Stimulated activated naive CD8-positive, alpha-beta T cell treated with anti-CD3 and anti-CD28 coated beads, Interleukin-15, amount 100 ng/mL, for 72 hours (primary cell): ENCODE results near the gene CACNA1A.
"Not testable (repeated sequence)": the region's sequence is repeated elsewhere in the genome, so short reads cannot be mapped to it uniquely, and the experiment has no call there.

ENCODE experiments used
- ATAC-seq: fragments of 150-1000 bp; cut with Tn5 transposase; 2 replicates; pipeline ENCODE4 v1.10.0; 2021; ENCODE audit warnings: mild to moderate bottlenecking, moderate library complexity
- DNase-seq, 2 donors: peaks; one replicate each; pipeline ENCODE4 v3.0.0; 2021 to 2022
- H3K27ac Mint-ChIP-seq, 2 donors: one replicate each; pipeline ENCODE4 v1.8.0; 2022; ENCODE audit warnings: mild to moderate bottlenecking in 2 of 2, mixed read lengths in 2 of 2, moderate library complexity in 2 of 2
- H3K27me3 Mint-ChIP-seq: one replicate; pipeline ENCODE4 v1.8.0; 2022; ENCODE audit warnings: mixed read lengths
- H3K4me1 Mint-ChIP-seq: one replicate; pipeline ENCODE4 v1.8.0; 2022; ENCODE audit warnings: mild to moderate bottlenecking, mixed read lengths
- H3K4me3 Mint-ChIP-seq, 2 donors: one replicate each; pipeline ENCODE4 v1.8.0; 2022; ENCODE audit warnings: mild to moderate bottlenecking in 2 of 2, mixed read lengths in 2 of 2, moderate library complexity in 1 of 2
- H3K9me3 Mint-ChIP-seq, 2 donors: one replicate each; pipeline ENCODE4 v1.8.0; 2022; ENCODE audit warnings: mixed read lengths in 2 of 2

The CACNA1A gene

GRCh38 chr19:13185763-13186657 is 320.3 kb downstream of the CACNA1A start:
- not testable (repeated sequence) for DNase-seq, H3K4me3 Mint-ChIP-seq, H3K27ac Mint-ChIP-seq, H3K9me3 Mint-ChIP-seq, H3K27me3 Mint-ChIP-seq, ATAC-seq
- H3K4me1 Mint-ChIP-seq = peaks cover 45% of the 10 kb centered on the region

- H3K27me3 Mint-ChIP-seq, ATAC-seq, H3K4me3 Mint-ChIP-seq, H3K27ac Mint-ChIP-seq, H3K9me3 Mint-ChIP-seq, DNase-seq: not testable (repeated sequence)
- peaks cover 54% of the 10 kb centered on the region for H3K4me1 Mint-ChIP-seq
Observed at GRCh38 chr19:13184926-13185325, 321.4 kb downstream of the CACNA1A start.

GRCh38 chr19:13181747-13182388 is 324.4 kb downstream of the CACNA1A start:
- H3K4me1 Mint-ChIP-seq = peaks cover 41% of the 10 kb centered on the region
- DNase-seq (peak; percentile 48 to 56), ATAC-seq (peak; percentile 90)
- no peaks in the 10 kb centered on the region for H3K27me3 Mint-ChIP-seq
- H3K9me3 Mint-ChIP-seq = no peaks in the 10 kb centered on the region
- H3K27ac Mint-ChIP-seq = peak overlapping the region; percentile 89 to 90
- peak overlapping the region; percentile 66 to 67 for H3K4me3 Mint-ChIP-seq

- ATAC-seq, H3K9me3 Mint-ChIP-seq, H3K27me3 Mint-ChIP-seq, DNase-seq, H3K4me3 Mint-ChIP-seq, H3K27ac Mint-ChIP-seq: not testable (repeated sequence)
- H3K4me1 Mint-ChIP-seq = peaks cover 41% of the 10 kb centered on the region
Observed at GRCh38 chr19:13178291-13178690, 328.0 kb downstream of the CACNA1A start.

- H3K4me3 Mint-ChIP-seq, H3K27me3 Mint-ChIP-seq, DNase-seq, ATAC-seq, H3K27ac Mint-ChIP-seq, H3K9me3 Mint-ChIP-seq: not testable (repeated sequence)
- peaks cover 49% of the 10 kb centered on the region for H3K4me1 Mint-ChIP-seq
Observed at GRCh38 chr19:13177584-13177983, 328.7 kb downstream of the CACNA1A start.

GRCh38 chr19:13176345-13176744 is 329.9 kb downstream of the CACNA1A start:
- Mint-ChIP-seq H3K27me3 (no peaks in the 10 kb centered on the region), H3K4me3 (no peak overlapping the region), H3K4me1 (peaks cover 52% of the 10 kb centered on the region), H3K9me3 (no peaks in the 10 kb centered on the region), H3K27ac (no peak overlapping the region)
- ATAC-seq = no peak
- no peak for DNase-seq

- Mint-ChIP-seq H3K4me1 (peaks cover 65% of the 10 kb centered on the region), H3K27me3 (no peaks in the 10 kb centered on the region), H3K27ac (peak overlapping the region; percentile 98), H3K4me3 (peak overlapping the region; percentile 86 to 96), H3K9me3 (no peaks in the 10 kb centered on the region)
- no peak for DNase-seq
- no peak for ATAC-seq
Observed at GRCh38 chr19:13173139-13173737, 333.0 kb downstream of the CACNA1A start.

- Mint-ChIP-seq H3K27me3 (no peaks in the 10 kb centered on the region), H3K9me3 (no peaks in the 10 kb centered on the region), H3K4me1 (peaks cover 67% of the 10 kb centered on the region), H3K4me3 (peak overlapping the region; percentile 86 to 96), H3K27ac (peak overlapping the region; percentile 98)
- ATAC-seq (peak; percentile 34), DNase-seq (peak; percentile 76 to 85)
Observed at GRCh38 chr19:13172346-13173138, 333.7 kb downstream of the CACNA1A start.

GRCh38 chr19:13171146-13171545 is 335.1 kb downstream of the CACNA1A start:
- ATAC-seq (no peak), DNase-seq (no peak)
- peak overlapping the region; percentile 16 to 96 for H3K4me3 Mint-ChIP-seq
- peaks cover 0 to 5% of the 10 kb centered on the region in 2 donors for H3K9me3 Mint-ChIP-seq
- peaks cover 81% of the 10 kb centered on the region for H3K4me1 Mint-ChIP-seq
- no peaks in the 10 kb centered on the region for H3K27me3 Mint-ChIP-seq
- peak overlapping the region in 1 of 2 donors; percentile 98 for H3K27ac Mint-ChIP-seq

- Mint-ChIP-seq H3K4me1 (peaks cover 94% of the 10 kb centered on the region), H3K27ac (no peak overlapping the region), H3K9me3 (peaks cover 0 to 5% of the 10 kb centered on the region in 2 donors), H3K27me3 (no peaks in the 10 kb centered on the region), H3K4me3 (peak overlapping the region in 1 of 2 donors; percentile 13)
- ATAC-seq = no peak
- no peak for DNase-seq
Observed at GRCh38 chr19:13169769-13170168, 336.5 kb downstream of the CACNA1A start.

GRCh38 chr19:13166151-13166550 is 340.1 kb downstream of the CACNA1A start:
- H3K4me3 Mint-ChIP-seq, H3K9me3 Mint-ChIP-seq, DNase-seq, ATAC-seq, H3K27me3 Mint-ChIP-seq: not testable (repeated sequence)
- Mint-ChIP-seq H3K27ac (peak overlapping the region in 1 of 2 donors; percentile 27), H3K4me1 (peaks cover 97% of the 10 kb centered on the region)

- DNase-seq = no peak
- no peak for ATAC-seq
- Mint-ChIP-seq H3K27ac (peak overlapping the region in 1 of 2 donors; percentile 46), H3K9me3 (peaks cover 0 to 5% of the 10 kb centered on the region in 2 donors), H3K4me3 (peak overlapping the region; percentile 83 to 88), H3K27me3 (no peaks in the 10 kb centered on the region), H3K4me1 (peaks cover 97% of the 10 kb centered on the region)
Observed at GRCh38 chr19:13165162-13165997, 340.9 kb downstream of the CACNA1A start.

GRCh38 chr19:13164343-13165161 is 341.7 kb downstream of the CACNA1A start:
- peak overlapping the region; percentile 27 to 83 for H3K27ac Mint-ChIP-seq
- peak; percentile 27 to 39 for DNase-seq
- ATAC-seq = no peak
- H3K4me3 Mint-ChIP-seq = peak overlapping the region; percentile 83 to 88
- peaks cover 0 to 5% of the 10 kb centered on the region in 2 donors for H3K9me3 Mint-ChIP-seq
- H3K27me3 Mint-ChIP-seq = no peaks in the 10 kb centered on the region
- peaks cover 97% of the 10 kb centered on the region for H3K4me1 Mint-ChIP-seq
